ENCODE measurements around the gene RBBP4.

GRCh38 chr1:32632829-32633228 is 18.2 kb upstream of the RBBP4 start:
- no peak for TF ChIP-seq MEF2D (CRISPR knock-in tag; IDR thresholded peaks at IDR 0.05)
- no peak for TF ChIP-seq RAD21 (CRISPR knock-in tag; IDR thresholded peaks at IDR 0.05)
- TF ChIP-seq RXRA (CRISPR knock-in tag; IDR thresholded peaks at IDR 0.05) = no peak
- no peak for TF ChIP-seq ZC3H13 (CRISPR knock-in tag; IDR thresholded peaks at IDR 0.05)
- no peak for TF ChIP-seq ZNF367 (CRISPR knock-in tag; IDR thresholded peaks at IDR 0.05; ENCODE audit: borderline replicate concordance)
- no peak for TF ChIP-seq SP1 (IDR thresholded peaks at IDR 0.05)
- TF ChIP-seq SP1 (CRISPR knock-in tag; IDR thresholded peaks at IDR 0.05) = no peak
